ENCODE results near the gene HK3.
A peak's percentile ranks its signal among the peaks of the same experiment; 100 is the strongest.

HK3 gene

DNA sequence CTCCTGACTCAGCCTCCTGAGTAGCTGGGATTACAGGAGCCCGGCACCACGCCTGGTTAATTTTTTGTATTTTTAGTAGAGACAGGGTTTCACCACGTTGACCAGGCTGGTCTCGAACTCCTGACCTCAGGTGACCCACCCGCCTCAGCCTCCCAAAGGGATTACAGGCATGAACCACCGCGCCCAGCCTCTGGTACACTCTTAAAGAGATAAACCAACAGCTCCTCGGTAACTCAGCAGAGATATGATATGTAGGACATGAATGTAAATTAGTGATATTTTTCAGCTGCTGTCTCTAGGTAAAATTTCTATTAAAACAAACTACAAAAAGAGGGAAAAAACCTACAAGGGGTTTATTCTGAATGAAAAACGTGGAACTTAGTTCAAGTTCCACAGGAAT lies 42.8 kb upstream of the HK3 start:
- DNase-seq, result peak; percentile 15
- TF ChIP-seq, protein P1, sequence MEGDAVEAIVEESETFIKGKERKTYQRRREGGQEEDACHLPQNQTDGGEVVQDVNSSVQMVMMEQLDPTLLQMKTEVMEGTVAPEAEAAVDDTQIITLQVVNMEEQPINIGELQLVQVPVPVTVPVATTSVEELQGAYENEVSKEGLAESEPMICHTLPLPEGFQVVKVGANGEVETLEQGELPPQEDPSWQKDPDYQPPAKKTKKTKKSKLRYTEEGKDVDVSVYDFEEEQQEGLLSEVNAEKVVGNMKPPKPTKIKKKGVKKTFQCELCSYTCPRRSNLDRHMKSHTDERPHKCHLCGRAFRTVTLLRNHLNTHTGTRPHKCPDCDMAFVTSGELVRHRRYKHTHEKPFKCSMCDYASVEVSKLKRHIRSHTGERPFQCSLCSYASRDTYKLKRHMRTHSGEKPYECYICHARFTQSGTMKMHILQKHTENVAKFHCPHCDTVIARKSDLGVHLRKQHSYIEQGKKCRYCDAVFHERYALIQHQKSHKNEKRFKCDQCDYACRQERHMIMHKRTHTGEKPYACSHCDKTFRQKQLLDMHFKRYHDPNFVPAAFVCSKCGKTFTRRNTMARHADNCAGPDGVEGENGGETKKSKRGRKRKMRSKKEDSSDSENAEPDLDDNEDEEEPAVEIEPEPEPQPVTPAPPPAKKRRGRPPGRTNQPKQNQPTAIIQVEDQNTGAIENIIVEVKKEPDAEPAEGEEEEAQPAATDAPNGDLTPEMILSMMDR (IDR thresholded peaks at IDR 0.05; ENCODE audit: low read depth, low read length), result no peak
- Histone ChIP-seq H3K4me3 (ENCODE audit: low read depth, low read length) (no peak overlapping the region), H3K36me3 (peaks cover 4% of the 10 kb centered on the region; the same call in 1 of the 2 replicates), H3K9me3 (ENCODE audit: severe bottlenecking) (no peaks in the 10 kb centered on the region), H3K27ac (no peak overlapping the region), H3K27me3 (ENCODE audit: insufficient read depth, low read depth, severe bottlenecking) (no peaks in the 10 kb centered on the region)

DNA sequence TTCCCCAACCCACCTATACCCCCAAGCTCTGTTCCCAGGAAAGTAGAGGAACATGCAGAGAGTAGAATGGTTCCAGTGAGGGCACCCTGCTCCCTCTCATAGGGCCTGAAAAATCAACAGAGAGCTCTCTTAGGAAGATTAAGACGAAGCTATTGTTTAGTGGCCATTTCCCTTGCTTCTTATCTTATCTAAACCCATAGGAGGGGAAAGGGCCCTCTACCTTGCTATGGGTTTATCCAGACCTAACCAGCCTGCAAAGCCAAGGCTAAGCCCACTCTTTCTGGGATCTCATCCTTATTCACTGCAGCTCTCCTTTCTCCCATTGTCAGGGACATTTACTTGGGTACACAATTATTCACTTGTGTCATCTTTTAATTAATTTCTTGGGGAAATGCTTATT lies 39.3 kb upstream of the HK3 start:
- H3K36me3 ChIP-seq, result peaks cover 4% of the 10 kb centered on the region; the same call in 1 of the 2 replicates
- DNase-seq, result no peak
- TF ChIP-seq, protein P1 (IDR thresholded peaks at IDR 0.05; ENCODE audit: low read depth, low read length), result no peak
- no peaks in the 10 kb centered on the region for H3K27me3 ChIP-seq (ENCODE audit: insufficient read depth, low read depth, severe bottlenecking)
- H3K27ac ChIP-seq, result no peak overlapping the region
- no peak overlapping the region for H3K4me3 ChIP-seq (ENCODE audit: low read depth, low read length)
- H3K9me3 ChIP-seq (ENCODE audit: severe bottlenecking), result no peaks in the 10 kb centered on the region

DNA sequence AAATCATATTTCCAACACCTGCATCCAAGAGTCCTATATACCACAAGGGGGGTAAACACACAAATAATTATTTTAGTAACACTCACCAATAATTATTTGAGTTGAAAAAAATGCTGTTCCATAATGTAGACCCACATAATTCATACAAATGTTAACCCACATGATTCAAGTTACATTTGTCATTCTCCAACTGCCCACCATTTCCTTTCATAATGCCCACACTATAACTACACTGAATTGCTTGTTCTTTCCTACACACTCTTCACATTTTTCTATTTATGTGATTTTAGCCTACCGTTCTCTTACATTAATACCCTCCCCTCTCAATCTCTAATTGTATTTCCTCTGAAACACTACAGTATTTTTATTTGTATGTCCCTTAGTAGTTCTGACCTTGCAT lies 35.9 kb upstream of the HK3 start:
- Histone ChIP-seq H3K27ac (no peak overlapping the region), H3K27me3 (ENCODE audit: insufficient read depth, low read depth, severe bottlenecking) (no peaks in the 10 kb centered on the region), H3K4me3 (ENCODE audit: low read depth, low read length) (no peak overlapping the region), H3K36me3 (no peaks in the 10 kb centered on the region), H3K9me3 (ENCODE audit: severe bottlenecking) (no peaks in the 10 kb centered on the region)
- TF ChIP-seq, protein P1 (IDR thresholded peaks at IDR 0.05; ENCODE audit: low read depth, low read length), result no peak
- no peak for DNase-seq

DNA sequence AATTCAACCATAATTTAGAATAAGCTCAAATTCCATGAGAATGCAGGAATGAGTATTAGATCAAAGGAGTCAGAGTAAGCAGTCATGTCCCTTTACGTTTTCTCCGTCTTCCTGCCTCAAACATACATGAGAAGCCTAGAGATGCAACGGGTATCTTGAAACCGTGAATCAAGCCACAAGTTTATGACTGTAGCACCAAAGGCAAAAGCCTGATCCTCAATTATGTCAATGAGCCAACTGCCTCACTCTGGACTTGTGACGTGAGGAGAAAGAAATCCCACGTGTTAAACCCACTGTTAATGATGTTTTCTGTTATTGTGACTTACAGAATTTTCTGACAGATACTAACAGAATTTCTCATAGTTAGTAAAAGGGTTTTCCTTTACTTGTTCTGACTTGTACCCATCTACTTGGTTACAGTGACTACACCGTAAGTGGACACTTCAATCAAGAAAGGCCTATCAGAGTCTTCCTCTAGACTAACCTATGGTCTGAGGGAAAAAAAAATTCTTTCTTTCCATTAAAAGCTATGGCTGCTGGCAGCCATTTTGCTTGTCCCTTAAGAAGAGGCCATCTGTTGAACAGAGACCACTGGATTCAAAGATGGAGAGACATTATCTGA lies 35.3 kb upstream of the HK3 start:
- TF ChIP-seq, protein P1 (IDR thresholded peaks at IDR 0.05; ENCODE audit: low read depth, low read length), result no peak
- H3K27me3 ChIP-seq (ENCODE audit: insufficient read depth, low read depth, severe bottlenecking), result no peaks in the 10 kb centered on the region
- H3K4me3 ChIP-seq (ENCODE audit: low read depth, low read length), result no peak overlapping the region
- H3K9me3 ChIP-seq (ENCODE audit: severe bottlenecking), result no peaks in the 10 kb centered on the region
- peak; percentile 5 for DNase-seq
- no peak overlapping the region for H3K27ac ChIP-seq
- H3K36me3 ChIP-seq, result no peaks in the 10 kb centered on the region

DNA sequence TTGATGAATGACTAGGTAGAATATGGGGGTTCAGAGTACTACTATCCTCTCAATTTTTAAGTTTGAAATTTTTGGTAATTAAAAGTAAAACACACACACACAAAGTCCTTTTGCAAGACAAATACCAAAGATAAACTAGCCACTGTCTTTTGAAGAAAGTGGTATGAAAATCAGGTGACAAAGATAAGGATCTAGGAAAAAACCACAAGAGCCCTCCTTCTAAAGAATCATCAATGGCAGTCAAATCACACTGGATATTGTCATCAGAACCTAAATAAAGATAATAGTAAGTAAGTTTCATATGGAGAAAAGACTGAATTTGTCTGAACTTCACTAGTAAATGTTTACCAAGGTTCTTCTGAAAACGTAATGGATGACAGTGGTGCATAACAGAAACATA lies 30.5 kb upstream of the HK3 start:
- TF ChIP-seq, protein P1 (IDR thresholded peaks at IDR 0.05; ENCODE audit: low read depth, low read length), result no peak
- Histone ChIP-seq H3K27me3 (ENCODE audit: insufficient read depth, low read depth, severe bottlenecking) (no peaks in the 10 kb centered on the region), H3K36me3 (no peaks in the 10 kb centered on the region), H3K27ac (no peak overlapping the region), H3K9me3 (ENCODE audit: severe bottlenecking) (no peaks in the 10 kb centered on the region), H3K4me3 (ENCODE audit: low read depth, low read length) (no peak overlapping the region)
- DNase-seq, result no peak

DNA sequence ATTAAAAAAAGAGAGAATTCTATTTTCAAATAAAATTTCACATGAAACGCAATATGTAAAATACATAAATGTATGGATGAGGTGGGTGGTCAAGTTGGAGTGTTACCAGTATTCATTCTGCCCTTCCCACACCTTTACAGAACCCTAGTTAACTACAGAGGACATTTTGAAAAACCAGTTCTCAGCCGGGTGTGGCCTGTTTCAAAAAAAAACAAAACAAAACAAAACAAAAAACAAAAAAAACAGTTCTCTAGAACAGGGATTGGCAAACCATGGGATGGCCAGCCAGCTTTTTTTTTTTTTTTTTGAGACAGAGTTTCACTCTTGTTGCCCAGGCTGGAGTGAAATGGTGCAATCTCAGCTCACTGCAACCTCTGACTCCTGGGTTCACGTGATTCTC lies 28.4 kb upstream of the HK3 start:
- Histone ChIP-seq H3K27ac (no peak overlapping the region), H3K4me3 (ENCODE audit: low read depth, low read length) (no peak overlapping the region), H3K36me3 (no peaks in the 10 kb centered on the region), H3K27me3 (ENCODE audit: insufficient read depth, low read depth, severe bottlenecking) (no peaks in the 10 kb centered on the region), H3K9me3 (ENCODE audit: severe bottlenecking) (no peaks in the 10 kb centered on the region)
- DNase-seq, result no peak
- TF ChIP-seq, protein P1 (IDR thresholded peaks at IDR 0.05; ENCODE audit: low read depth, low read length), result no peak

Measured in WERI-Rb-1 (cell line).